Sigmoid colon (tissue), 3 donors: ENCODE measurements around the gene LRRFIP1.

Experiments used
- POLR2A ChIP-seq, 2 donors: fragments of 450-650 bp; IDR thresholded peaks; one replicate each; pipeline ENCODE4 v1.6.1; 2016; ENCODE audit warnings: antibody characterized with exemption in 2 of 2, mild to moderate bottlenecking in 2 of 2, moderate library complexity in 2 of 2
- TF ChIP-seq, protein P1 (sequence below), 4 experiments: fragments of 450-650 bp in 3 of 4; fragments of 200-600 bp in 1 of 4; IDR thresholded peaks; one replicate each; pipeline ENCODE4 v1.5.1; 2016 to 2019; ENCODE audit warnings: antibody characterized with exemption in 4 of 4, mild to moderate bottlenecking in 3 of 4, moderate library complexity in 2 of 4

DNA sequence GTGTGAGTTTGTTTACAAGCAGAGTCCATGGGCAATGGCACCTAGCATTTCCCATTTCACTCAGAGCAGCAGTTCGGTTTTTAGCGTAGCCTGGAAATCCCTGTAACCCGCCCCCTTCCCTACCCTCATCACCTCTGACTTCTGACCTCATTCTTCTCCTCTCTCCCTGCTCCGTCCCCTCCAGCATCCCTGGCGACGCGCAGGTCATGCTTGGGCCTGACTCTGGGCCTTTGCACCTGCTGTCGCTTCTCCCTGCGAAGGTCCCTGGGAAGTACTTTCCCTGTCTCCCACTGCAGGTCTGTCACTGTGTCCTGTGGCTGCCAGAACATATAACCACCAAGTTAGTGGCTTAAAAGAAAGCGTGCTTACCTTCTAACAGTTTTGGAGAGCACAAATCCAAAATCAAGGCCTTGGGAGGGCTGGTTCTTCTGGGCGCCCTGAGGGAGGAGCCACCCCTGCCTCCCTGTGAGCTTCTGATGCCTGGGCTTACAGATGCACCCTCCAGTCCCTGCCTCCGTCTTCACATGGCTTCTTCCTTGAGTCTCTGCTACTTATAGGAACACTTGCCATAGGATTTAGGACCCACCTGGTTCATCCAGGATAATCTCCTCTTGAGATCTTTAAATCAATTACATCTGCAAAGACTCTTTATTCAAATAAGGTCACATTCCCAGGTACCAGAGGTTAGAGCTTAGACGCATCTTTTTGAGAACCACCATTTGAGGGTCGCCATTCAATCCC is 28.7 kb upstream of the LRRFIP1 start:
- no peak for TF ChIP-seq POLR2A (IDR thresholded peaks at IDR 0.05)
- TF ChIP-seq, protein P1, sequence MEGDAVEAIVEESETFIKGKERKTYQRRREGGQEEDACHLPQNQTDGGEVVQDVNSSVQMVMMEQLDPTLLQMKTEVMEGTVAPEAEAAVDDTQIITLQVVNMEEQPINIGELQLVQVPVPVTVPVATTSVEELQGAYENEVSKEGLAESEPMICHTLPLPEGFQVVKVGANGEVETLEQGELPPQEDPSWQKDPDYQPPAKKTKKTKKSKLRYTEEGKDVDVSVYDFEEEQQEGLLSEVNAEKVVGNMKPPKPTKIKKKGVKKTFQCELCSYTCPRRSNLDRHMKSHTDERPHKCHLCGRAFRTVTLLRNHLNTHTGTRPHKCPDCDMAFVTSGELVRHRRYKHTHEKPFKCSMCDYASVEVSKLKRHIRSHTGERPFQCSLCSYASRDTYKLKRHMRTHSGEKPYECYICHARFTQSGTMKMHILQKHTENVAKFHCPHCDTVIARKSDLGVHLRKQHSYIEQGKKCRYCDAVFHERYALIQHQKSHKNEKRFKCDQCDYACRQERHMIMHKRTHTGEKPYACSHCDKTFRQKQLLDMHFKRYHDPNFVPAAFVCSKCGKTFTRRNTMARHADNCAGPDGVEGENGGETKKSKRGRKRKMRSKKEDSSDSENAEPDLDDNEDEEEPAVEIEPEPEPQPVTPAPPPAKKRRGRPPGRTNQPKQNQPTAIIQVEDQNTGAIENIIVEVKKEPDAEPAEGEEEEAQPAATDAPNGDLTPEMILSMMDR (IDR thresholded peaks at IDR 0.05) = no peak
